ENCODE measurements around the gene SF3B2.
"Not testable (repeated sequence)": the region's sequence is repeated elsewhere in the genome, so short reads cannot be mapped to it uniquely, and the experiment has no call there.

The SF3B2 gene

GRCh38 chr11:66072081-66072480, 19.9 kb downstream of the SF3B2 start:
- no peak for DNase-seq (ENCODE audit: low spot score)

- DNase-seq (ENCODE audit: low spot score), result no peak
Observed at GRCh38 chr11:66072518-66072917, 20.4 kb downstream of the SF3B2 start.

- no peak for DNase-seq (ENCODE audit: low spot score)
Observed at GRCh38 chr11:66073669-66074068, 21.5 kb downstream of the SF3B2 start.

GRCh38 chr11:66075273-66075672, 23.1 kb downstream of the SF3B2 start:
- no peak for DNase-seq (ENCODE audit: low spot score)

GRCh38 chr11:66076561-66076960, 24.4 kb downstream of the SF3B2 start:
- no peak for DNase-seq (ENCODE audit: low spot score)

GRCh38 chr11:66077927-66078326, 25.8 kb downstream of the SF3B2 start:
- DNase-seq (ENCODE audit: low spot score), result no peak

- not testable (repeated sequence) for DNase-seq (ENCODE audit: low spot score)
Observed at GRCh38 chr11:66078949-66079348, 26.8 kb downstream of the SF3B2 start.

GRCh38 chr11:66080055-66080817, 28.1 kb downstream of the SF3B2 start:
- peak; percentile 45 for DNase-seq (ENCODE audit: low spot score)

GRCh38 chr11:66081505-66081904, 29.3 kb downstream of the SF3B2 start:
- peak; percentile 70 for DNase-seq (ENCODE audit: low spot score)

GRCh38 chr11:66082946-66083698, 31.0 kb downstream of the SF3B2 start:
- no peak for DNase-seq (ENCODE audit: low spot score)

GRCh38 chr11:66083767-66084166, 31.6 kb downstream of the SF3B2 start:
- DNase-seq (ENCODE audit: low spot score), result no peak

- DNase-seq (ENCODE audit: low spot score), result no peak
Observed at GRCh38 chr11:66084821-66085475, 32.8 kb downstream of the SF3B2 start.

GRCh38 chr11:66087148-66087908, 35.2 kb downstream of the SF3B2 start:
- no peak for DNase-seq (ENCODE audit: low spot score)

- no peak for DNase-seq (ENCODE audit: low spot score)
Observed at GRCh38 chr11:66089067-66089466, 36.9 kb downstream of the SF3B2 start.

- DNase-seq (ENCODE audit: low spot score), result no peak
Observed at GRCh38 chr11:66090288-66090687, 38.1 kb downstream of the SF3B2 start.

GRCh38 chr11:66092125-66092524, 40.0 kb downstream of the SF3B2 start:
- not testable (repeated sequence) for DNase-seq (ENCODE audit: low spot score)

- DNase-seq (ENCODE audit: low spot score), result not testable (repeated sequence)
Observed at GRCh38 chr11:66099746-66100145, 47.6 kb downstream of the SF3B2 start.

- DNase-seq (ENCODE audit: low spot score), result no peak
Observed at GRCh38 chr11:66100272-66101065, 48.3 kb downstream of the SF3B2 start.

- no peak for DNase-seq (ENCODE audit: low spot score)
Observed at GRCh38 chr11:66101066-66101464, 48.9 kb downstream of the SF3B2 start.

GRCh38 chr11:66104057-66104638, 52.0 kb downstream of the SF3B2 start:
- no peak for DNase-seq (ENCODE audit: low spot score)
